PC-3 (cell line): Measurements from ENCODE around the gene TUBA3E.
"Not testable (repeated sequence)": the region's sequence is repeated elsewhere in the genome, so short reads cannot be mapped to it uniquely, and the experiment has no call there.

Experiments used
- EZH2 ChIP-seq: fragments of 300-600 bp; sonication (generic); IDR thresholded peaks from one replicate; pipeline ENCODE4 v1.6.1; 2017; ENCODE audit warnings: antibody characterized with exemption, mild to moderate bottlenecking, low read length; ENCODE audit not compliant: unreplicated experiment
- EZH2phosphoT487 ChIP-seq: fragments of 300-600 bp; sonication (generic); IDR thresholded peaks from 2 replicates; pipeline ENCODE4 v1.6.1; 2018; ENCODE audit warnings: mild to moderate bottlenecking, antibody characterized with exemption, low read length, borderline replicate concordance
- TF ChIP-seq, protein P1 (sequence below): fragments of 300-600 bp; sonication (generic); conservative IDR thresholded peaks from 2 replicates; pipeline ENCODE4 v1.5.1; 2017; ENCODE audit warnings: antibody characterized with exemption, low read depth, mild to moderate bottlenecking, low read length

DNA sequence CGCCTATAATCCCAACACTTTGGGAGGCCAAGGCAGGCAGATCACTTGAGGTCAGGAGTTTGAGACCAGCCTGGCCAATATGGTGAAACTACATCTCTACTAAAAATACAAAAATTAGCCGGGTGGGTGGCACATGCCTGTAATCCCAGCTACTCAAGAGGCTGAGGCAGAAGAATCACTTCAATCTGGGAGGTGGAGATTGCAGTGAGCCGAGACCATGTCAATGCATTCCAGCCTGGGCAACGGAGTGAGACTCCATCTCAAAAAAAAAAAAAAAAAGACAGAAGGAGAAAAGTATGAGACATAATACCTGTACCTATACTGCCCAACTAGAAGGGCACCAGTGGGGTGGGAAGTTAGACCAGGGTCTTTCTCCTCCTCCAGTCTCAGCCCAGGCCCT lies 38.9 kb downstream of the TUBA3E start:
- TF ChIP-seq, protein P1, sequence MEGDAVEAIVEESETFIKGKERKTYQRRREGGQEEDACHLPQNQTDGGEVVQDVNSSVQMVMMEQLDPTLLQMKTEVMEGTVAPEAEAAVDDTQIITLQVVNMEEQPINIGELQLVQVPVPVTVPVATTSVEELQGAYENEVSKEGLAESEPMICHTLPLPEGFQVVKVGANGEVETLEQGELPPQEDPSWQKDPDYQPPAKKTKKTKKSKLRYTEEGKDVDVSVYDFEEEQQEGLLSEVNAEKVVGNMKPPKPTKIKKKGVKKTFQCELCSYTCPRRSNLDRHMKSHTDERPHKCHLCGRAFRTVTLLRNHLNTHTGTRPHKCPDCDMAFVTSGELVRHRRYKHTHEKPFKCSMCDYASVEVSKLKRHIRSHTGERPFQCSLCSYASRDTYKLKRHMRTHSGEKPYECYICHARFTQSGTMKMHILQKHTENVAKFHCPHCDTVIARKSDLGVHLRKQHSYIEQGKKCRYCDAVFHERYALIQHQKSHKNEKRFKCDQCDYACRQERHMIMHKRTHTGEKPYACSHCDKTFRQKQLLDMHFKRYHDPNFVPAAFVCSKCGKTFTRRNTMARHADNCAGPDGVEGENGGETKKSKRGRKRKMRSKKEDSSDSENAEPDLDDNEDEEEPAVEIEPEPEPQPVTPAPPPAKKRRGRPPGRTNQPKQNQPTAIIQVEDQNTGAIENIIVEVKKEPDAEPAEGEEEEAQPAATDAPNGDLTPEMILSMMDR, result not testable (repeated sequence)
- not testable (repeated sequence) for TF ChIP-seq EZH2, EZH2phosphoT487
